WTC11 (cell line): ENCODE measurements around the gene MYO5C. TPM values are rescaled to one million over a fixed set of nuclear protein-coding genes. Genes with fewer than 3 reads are reported as not detected.
A peak's percentile ranks its signal among the peaks of the same experiment; 100 is the strongest.

Experiments
- CBFB ChIP-seq: sonication (generic); formaldehyde crosslinking; IDR thresholded peaks from 2 replicates; pipeline ENCODE4 v1.8.1; 2022; ENCODE audit warnings: mild to moderate bottlenecking, low read depth, missing genetic modification reagents
- CREM ChIP-seq: sonication (generic); formaldehyde crosslinking; IDR thresholded peaks from 2 replicates; pipeline ENCODE4 v1.8.1; 2022; ENCODE audit warnings: mild to moderate bottlenecking, missing genetic modification reagents, moderate library complexity
- FOXP1 ChIP-seq: sonication (generic); formaldehyde crosslinking; IDR thresholded peaks from 2 replicates; pipeline ENCODE4 v1.8.0; 2022; ENCODE audit warnings: missing genetic modification reagents, mild to moderate bottlenecking, moderate library complexity, borderline replicate concordance
- IRF2 ChIP-seq: sonication (generic); formaldehyde crosslinking; IDR thresholded peaks from 2 replicates; pipeline ENCODE4 v1.8.0; 2022; ENCODE audit warnings: low read depth, missing genetic modification reagents, borderline replicate concordance
- JUN ChIP-seq: sonication (generic); formaldehyde crosslinking; IDR thresholded peaks from 2 replicates; pipeline ENCODE4 v1.8.0; 2023; ENCODE audit warnings: mild to moderate bottlenecking, missing genetic modification reagents
- NR1H2 ChIP-seq: sonication (generic); formaldehyde crosslinking; IDR thresholded peaks from 2 replicates; pipeline ENCODE4 v1.9.0; 2021; ENCODE audit warnings: mild to moderate bottlenecking, moderate library complexity, missing genetic modification reagents
- NR2C2 ChIP-seq: sonication (generic); formaldehyde crosslinking; IDR thresholded peaks from 2 replicates; pipeline ENCODE4 v1.8.0; 2022; ENCODE audit warnings: mild to moderate bottlenecking, missing genetic modification reagents
- RORB ChIP-seq: fragments of 250-450 bp; sonication (Bioruptor Pico); IDR thresholded peaks from 2 replicates; pipeline ENCODE4 v1.9.0; 2021; ENCODE audit warnings: mild to moderate bottlenecking
- SMAD3 ChIP-seq: sonication (generic); formaldehyde crosslinking; IDR thresholded peaks from 2 replicates; pipeline ENCODE4 v1.8.0; 2022; ENCODE audit warnings: missing genetic modification reagents, mild to moderate bottlenecking, borderline replicate concordance
- TCF7 ChIP-seq: sonication (generic); formaldehyde crosslinking; IDR thresholded peaks from 2 replicates; pipeline ENCODE4 v1.8.0; 2022; ENCODE audit warnings: mild to moderate bottlenecking, low read depth, missing genetic modification reagents, moderate library complexity
- ZNF396 ChIP-seq: fragments of 250-450 bp; sonication (Bioruptor Pico); IDR thresholded peaks from 2 replicates; pipeline ENCODE4 v1.8.0; 2021; ENCODE audit warnings: mild to moderate bottlenecking, moderate library complexity, borderline replicate concordance
- ZNF671 ChIP-seq: fragments of 250-450 bp; sonication (Bioruptor Pico); IDR thresholded peaks from 2 replicates; pipeline ENCODE4 v1.8.0; 2021; ENCODE audit warnings: mild to moderate bottlenecking
- total RNA-seq: library from RNA; stranded (reverse); gene quantifications from 3 replicates; pipeline ENCODE4 v1.2.3, GENCODE V29; 2021
- TF ChIP-seq, protein P1 (sequence below): sonication (generic); formaldehyde crosslinking; IDR thresholded peaks from 2 replicates; pipeline ENCODE4 v1.8.0; 2022; ENCODE audit warnings: mild to moderate bottlenecking, missing genetic modification reagents
- TF ChIP-seq, protein P2 (sequence below): fragments of 250-450 bp; sonication (Bioruptor Pico); IDR thresholded peaks from 2 replicates; pipeline ENCODE4 v2.1.2; 2022; ENCODE audit warnings: mild to moderate bottlenecking, moderate library complexity
- TF ChIP-seq, protein P3 (sequence below): sonication (generic); formaldehyde crosslinking; IDR thresholded peaks from 2 replicates; pipeline ENCODE4 v1.8.1; 2023; ENCODE audit warnings: mild to moderate bottlenecking, missing genetic modification reagents
- TF ChIP-seq, protein P4 (sequence below): fragments of 250-450 bp; sonication (Bioruptor Pico); IDR thresholded peaks from 2 replicates; pipeline ENCODE4 v1.9.0; 2021; ENCODE audit warnings: mild to moderate bottlenecking, borderline replicate concordance
- TF ChIP-seq, protein P5 (sequence below): sonication (generic); formaldehyde crosslinking; conservative IDR thresholded peaks from 2 replicates; pipeline ENCODE4 v1.8.1; 2022; ENCODE audit warnings: mild to moderate bottlenecking, missing genetic modification reagents
- TF ChIP-seq, protein P6 (sequence below): fragments of 250-450 bp; sonication (Bioruptor Pico); IDR thresholded peaks from 2 replicates; pipeline ENCODE4 v1.9.0; 2021; ENCODE audit warnings: mild to moderate bottlenecking
- TF ChIP-seq, protein P7 (sequence below): sonication (generic); formaldehyde crosslinking; IDR thresholded peaks from 2 replicates; pipeline ENCODE4 v1.8.0; 2023; ENCODE audit warnings: mild to moderate bottlenecking, missing genetic modification reagents
- TF ChIP-seq, protein P8 (sequence below): sonication (generic); formaldehyde crosslinking; IDR thresholded peaks from 2 replicates; pipeline ENCODE4 v1.8.0; 2022; ENCODE audit warnings: mild to moderate bottlenecking, missing genetic modification reagents
- TF ChIP-seq, protein P9 (sequence below): sonication (generic); formaldehyde crosslinking; IDR thresholded peaks from 2 replicates; pipeline ENCODE4 v1.8.1; 2022; ENCODE audit warnings: mild to moderate bottlenecking, missing genetic modification reagents, moderate library complexity, borderline replicate concordance

The MYO5C gene
- total RNA-seq, 1 experiment from 2014 or later = 25.3 TPM

DNA sequence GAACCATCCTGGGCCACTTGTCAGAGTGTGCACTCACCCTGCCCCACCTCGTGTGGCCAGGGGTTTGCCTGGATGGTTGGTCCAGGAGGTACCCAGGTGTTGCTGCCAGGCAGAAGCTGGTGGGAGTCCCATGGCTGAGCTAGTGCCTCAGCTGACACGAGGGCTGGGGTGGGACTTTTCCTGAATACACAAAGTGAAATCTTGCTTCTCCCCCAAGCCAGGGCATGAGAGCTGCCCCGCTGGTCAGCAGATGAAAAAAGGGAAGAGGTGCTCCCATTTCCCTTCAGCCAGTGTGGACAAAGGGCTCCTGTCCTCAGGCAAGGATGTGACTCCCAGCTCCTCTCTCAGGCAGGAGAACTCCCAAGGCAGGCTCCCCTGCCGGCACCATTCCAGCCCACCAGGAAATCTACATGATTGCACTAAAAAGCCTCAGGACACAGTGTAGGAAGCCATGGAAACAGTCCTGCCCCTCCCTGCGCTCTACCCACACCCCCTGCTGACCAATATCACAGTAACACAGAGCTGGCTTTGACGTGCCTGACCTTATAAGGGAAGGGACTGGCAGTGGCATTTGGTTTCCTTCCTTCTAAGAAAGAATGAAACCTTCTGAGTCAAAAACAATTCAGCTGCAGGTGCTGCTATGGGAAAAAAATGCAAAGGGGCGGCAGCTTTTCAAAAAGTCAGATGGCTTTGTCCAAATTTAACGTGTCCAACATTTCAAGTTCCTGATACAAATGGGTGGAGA lies 33.9 kb downstream of the MYO5C start (continued):
- TF ChIP-seq, protein P1, sequence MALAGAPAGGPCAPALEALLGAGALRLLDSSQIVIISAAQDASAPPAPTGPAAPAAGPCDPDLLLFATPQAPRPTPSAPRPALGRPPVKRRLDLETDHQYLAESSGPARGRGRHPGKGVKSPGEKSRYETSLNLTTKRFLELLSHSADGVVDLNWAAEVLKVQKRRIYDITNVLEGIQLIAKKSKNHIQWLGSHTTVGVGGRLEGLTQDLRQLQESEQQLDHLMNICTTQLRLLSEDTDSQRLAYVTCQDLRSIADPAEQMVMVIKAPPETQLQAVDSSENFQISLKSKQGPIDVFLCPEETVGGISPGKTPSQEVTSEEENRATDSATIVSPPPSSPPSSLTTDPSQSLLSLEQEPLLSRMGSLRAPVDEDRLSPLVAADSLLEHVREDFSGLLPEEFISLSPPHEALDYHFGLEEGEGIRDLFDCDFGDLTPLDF (CRISPR knock-in tag) = no peak
- no peak for TF ChIP-seq IRF2 (CRISPR knock-in tag)
- TF ChIP-seq TCF7 (CRISPR knock-in tag) = no peak
- TF ChIP-seq, protein P2, sequence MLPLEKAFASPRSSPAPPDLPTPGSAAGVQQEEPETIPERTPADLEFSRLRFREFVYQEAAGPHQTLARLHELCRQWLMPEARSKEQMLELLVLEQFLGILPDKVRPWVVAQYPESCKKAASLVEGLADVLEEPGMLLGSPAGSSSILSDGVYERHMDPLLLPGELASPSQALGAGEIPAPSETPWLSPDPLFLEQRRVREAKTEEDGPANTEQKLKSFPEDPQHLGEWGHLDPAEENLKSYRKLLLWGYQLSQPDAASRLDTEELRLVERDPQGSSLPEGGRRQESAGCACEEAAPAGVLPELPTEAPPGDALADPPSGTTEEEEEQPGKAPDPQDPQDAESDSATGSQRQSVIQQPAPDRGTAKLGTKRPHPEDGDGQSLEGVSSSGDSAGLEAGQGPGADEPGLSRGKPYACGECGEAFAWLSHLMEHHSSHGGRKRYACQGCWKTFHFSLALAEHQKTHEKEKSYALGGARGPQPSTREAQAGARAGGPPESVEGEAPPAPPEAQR = no peak
- TF ChIP-seq, protein P3, sequence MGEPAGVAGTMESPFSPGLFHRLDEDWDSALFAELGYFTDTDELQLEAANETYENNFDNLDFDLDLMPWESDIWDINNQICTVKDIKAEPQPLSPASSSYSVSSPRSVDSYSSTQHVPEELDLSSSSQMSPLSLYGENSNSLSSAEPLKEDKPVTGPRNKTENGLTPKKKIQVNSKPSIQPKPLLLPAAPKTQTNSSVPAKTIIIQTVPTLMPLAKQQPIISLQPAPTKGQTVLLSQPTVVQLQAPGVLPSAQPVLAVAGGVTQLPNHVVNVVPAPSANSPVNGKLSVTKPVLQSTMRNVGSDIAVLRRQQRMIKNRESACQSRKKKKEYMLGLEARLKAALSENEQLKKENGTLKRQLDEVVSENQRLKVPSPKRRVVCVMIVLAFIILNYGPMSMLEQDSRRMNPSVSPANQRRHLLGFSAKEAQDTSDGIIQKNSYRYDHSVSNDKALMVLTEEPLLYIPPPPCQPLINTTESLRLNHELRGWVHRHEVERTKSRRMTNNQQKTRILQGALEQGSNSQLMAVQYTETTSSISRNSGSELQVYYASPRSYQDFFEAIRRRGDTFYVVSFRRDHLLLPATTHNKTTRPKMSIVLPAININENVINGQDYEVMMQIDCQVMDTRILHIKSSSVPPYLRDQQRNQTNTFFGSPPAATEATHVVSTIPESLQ (CRISPR knock-in tag) = no peak
- no peak for TF ChIP-seq ZNF671
- TF ChIP-seq, protein P4, sequence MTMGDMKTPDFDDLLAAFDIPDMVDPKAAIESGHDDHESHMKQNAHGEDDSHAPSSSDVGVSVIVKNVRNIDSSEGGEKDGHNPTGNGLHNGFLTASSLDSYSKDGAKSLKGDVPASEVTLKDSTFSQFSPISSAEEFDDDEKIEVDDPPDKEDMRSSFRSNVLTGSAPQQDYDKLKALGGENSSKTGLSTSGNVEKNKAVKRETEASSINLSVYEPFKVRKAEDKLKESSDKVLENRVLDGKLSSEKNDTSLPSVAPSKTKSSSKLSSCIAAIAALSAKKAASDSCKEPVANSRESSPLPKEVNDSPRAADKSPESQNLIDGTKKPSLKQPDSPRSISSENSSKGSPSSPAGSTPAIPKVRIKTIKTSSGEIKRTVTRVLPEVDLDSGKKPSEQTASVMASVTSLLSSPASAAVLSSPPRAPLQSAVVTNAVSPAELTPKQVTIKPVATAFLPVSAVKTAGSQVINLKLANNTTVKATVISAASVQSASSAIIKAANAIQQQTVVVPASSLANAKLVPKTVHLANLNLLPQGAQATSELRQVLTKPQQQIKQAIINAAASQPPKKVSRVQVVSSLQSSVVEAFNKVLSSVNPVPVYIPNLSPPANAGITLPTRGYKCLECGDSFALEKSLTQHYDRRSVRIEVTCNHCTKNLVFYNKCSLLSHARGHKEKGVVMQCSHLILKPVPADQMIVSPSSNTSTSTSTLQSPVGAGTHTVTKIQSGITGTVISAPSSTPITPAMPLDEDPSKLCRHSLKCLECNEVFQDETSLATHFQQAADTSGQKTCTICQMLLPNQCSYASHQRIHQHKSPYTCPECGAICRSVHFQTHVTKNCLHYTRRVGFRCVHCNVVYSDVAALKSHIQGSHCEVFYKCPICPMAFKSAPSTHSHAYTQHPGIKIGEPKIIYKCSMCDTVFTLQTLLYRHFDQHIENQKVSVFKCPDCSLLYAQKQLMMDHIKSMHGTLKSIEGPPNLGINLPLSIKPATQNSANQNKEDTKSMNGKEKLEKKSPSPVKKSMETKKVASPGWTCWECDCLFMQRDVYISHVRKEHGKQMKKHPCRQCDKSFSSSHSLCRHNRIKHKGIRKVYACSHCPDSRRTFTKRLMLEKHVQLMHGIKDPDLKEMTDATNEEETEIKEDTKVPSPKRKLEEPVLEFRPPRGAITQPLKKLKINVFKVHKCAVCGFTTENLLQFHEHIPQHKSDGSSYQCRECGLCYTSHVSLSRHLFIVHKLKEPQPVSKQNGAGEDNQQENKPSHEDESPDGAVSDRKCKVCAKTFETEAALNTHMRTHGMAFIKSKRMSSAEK (CRISPR knock-in tag) = no peak
- TF ChIP-seq, protein P5, sequence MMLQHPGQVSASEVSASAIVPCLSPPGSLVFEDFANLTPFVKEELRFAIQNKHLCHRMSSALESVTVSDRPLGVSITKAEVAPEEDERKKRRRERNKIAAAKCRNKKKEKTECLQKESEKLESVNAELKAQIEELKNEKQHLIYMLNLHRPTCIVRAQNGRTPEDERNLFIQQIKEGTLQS (CRISPR knock-in tag) = no peak
- TF ChIP-seq CBFB (CRISPR knock-in tag) = no peak
- TF ChIP-seq, protein P6, sequence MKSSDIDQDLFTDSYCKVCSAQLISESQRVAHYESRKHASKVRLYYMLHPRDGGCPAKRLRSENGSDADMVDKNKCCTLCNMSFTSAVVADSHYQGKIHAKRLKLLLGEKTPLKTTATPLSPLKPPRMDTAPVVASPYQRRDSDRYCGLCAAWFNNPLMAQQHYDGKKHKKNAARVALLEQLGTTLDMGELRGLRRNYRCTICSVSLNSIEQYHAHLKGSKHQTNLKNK (CRISPR knock-in tag) = no peak
- no peak for TF ChIP-seq NR1H2 (CRISPR knock-in tag)
- TF ChIP-seq ZNF396 (CRISPR knock-in tag) = no peak
- no peak for TF ChIP-seq FOXP1 (CRISPR knock-in tag)
- peak; percentile 68; the same call in 1 of the 2 replicates for TF ChIP-seq SMAD3 (CRISPR knock-in tag)
- TF ChIP-seq, protein P7, sequence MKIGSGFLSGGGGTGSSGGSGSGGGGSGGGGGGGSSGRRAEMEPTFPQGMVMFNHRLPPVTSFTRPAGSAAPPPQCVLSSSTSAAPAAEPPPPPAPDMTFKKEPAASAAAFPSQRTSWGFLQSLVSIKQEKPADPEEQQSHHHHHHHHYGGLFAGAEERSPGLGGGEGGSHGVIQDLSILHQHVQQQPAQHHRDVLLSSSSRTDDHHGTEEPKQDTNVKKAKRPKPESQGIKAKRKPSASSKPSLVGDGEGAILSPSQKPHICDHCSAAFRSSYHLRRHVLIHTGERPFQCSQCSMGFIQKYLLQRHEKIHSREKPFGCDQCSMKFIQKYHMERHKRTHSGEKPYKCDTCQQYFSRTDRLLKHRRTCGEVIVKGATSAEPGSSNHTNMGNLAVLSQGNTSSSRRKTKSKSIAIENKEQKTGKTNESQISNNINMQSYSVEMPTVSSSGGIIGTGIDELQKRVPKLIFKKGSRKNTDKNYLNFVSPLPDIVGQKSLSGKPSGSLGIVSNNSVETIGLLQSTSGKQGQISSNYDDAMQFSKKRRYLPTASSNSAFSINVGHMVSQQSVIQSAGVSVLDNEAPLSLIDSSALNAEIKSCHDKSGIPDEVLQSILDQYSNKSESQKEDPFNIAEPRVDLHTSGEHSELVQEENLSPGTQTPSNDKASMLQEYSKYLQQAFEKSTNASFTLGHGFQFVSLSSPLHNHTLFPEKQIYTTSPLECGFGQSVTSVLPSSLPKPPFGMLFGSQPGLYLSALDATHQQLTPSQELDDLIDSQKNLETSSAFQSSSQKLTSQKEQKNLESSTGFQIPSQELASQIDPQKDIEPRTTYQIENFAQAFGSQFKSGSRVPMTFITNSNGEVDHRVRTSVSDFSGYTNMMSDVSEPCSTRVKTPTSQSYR (CRISPR knock-in tag) = no peak
- no peak for TF ChIP-seq JUN
- TF ChIP-seq RORB (CRISPR knock-in tag) = no peak
- TF ChIP-seq, protein P8, sequence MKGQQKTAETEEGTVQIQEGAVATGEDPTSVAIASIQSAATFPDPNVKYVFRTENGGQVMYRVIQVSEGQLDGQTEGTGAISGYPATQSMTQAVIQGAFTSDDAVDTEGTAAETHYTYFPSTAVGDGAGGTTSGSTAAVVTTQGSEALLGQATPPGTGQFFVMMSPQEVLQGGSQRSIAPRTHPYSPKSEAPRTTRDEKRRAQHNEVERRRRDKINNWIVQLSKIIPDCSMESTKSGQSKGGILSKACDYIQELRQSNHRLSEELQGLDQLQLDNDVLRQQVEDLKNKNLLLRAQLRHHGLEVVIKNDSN = no peak
- TF ChIP-seq, protein P9, sequence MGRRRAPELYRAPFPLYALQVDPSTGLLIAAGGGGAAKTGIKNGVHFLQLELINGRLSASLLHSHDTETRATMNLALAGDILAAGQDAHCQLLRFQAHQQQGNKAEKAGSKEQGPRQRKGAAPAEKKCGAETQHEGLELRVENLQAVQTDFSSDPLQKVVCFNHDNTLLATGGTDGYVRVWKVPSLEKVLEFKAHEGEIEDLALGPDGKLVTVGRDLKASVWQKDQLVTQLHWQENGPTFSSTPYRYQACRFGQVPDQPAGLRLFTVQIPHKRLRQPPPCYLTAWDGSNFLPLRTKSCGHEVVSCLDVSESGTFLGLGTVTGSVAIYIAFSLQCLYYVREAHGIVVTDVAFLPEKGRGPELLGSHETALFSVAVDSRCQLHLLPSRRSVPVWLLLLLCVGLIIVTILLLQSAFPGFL = no peak
- TF ChIP-seq CREM = 0 out of 2 replicates have a peak, but pooled peaks have one; percentile 37
- TF ChIP-seq NR2C2 (CRISPR knock-in tag) = no peak
